Uterus (tissue), 2 donors: ENCODE measurements around the gene GLIS2.

Experiments
- POLR2A ChIP-seq, 2 donors: fragments of 450-650 bp; IDR thresholded peaks; one replicate each; pipeline ENCODE4 v1.6.1; 2016; ENCODE audit warnings: antibody characterized with exemption in 2 of 2, mild to moderate bottlenecking in 1 of 2, moderate library complexity in 1 of 2
- TF ChIP-seq, protein P1 (sequence below), 4 experiments: fragments of 200-600 bp in 2 of 4; fragments of 450-650 bp in 2 of 4; sonication (generic) in 2 of 4; IDR thresholded peaks; one replicate each; pipeline ENCODE4 v1.5.1; 2016 to 2019; ENCODE audit warnings: antibody characterized with exemption in 4 of 4, mild to moderate bottlenecking in 2 of 4, moderate library complexity in 1 of 4

DNA sequence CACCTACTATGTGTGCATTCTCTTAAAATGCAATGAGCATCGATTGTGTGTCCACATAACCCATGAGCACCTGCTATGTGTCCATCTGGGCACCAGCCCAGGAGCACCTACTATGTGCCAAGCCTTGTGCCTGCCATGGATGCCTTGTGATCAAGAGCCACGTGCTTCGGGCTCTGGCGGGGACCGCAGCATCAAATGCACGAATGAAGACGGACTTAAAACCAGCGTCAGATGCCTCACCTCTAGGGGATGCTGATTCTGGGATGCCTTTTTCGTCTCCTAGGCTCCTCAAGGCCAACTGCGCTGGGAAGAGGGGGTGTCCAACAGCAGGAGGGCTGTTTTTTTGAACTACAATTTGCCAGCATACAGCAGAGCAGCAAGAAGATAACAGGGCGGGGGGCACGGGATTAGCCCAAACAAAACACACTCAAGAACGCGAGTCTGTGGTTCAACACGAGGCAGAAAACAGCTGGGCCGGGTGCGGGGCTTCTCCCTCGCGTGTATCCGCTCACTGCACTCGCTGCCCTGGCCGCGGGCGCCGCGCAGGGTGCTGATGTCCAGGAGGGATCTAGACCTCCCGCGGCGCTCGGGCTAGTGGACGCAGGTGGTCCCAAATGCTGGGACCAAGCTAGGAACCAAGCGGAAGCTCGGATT lies 1.2 kb upstream of the GLIS2 start:
- no peak for TF ChIP-seq POLR2A (IDR thresholded peaks at IDR 0.05)
- TF ChIP-seq, protein P1, sequence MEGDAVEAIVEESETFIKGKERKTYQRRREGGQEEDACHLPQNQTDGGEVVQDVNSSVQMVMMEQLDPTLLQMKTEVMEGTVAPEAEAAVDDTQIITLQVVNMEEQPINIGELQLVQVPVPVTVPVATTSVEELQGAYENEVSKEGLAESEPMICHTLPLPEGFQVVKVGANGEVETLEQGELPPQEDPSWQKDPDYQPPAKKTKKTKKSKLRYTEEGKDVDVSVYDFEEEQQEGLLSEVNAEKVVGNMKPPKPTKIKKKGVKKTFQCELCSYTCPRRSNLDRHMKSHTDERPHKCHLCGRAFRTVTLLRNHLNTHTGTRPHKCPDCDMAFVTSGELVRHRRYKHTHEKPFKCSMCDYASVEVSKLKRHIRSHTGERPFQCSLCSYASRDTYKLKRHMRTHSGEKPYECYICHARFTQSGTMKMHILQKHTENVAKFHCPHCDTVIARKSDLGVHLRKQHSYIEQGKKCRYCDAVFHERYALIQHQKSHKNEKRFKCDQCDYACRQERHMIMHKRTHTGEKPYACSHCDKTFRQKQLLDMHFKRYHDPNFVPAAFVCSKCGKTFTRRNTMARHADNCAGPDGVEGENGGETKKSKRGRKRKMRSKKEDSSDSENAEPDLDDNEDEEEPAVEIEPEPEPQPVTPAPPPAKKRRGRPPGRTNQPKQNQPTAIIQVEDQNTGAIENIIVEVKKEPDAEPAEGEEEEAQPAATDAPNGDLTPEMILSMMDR (IDR thresholded peaks at IDR 0.05), result no peak
